ENCODE measurements around the gene INTS11.

DNA sequence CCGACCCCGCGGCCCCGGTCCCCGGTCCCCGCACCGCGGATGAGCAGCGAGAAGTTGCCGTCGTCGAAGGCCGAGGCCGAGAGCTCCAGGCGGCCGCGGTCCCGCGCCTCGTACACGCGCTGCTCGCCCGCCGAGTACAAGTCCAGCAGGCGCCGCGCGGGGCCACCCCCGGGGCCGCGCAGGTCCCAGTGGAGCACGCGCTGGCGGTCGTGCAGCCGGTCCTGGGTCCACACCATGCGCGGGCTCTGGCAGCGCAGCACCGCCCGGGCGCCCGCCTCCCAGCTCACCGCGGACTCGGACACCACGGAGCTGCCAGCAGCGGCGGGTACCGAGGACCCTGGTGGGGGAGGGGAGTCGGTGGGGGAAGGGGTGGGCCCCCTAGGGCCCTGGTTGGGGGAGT lies 31.0 kb upstream of the INTS11 start:
- TF ChIP-seq CTCF (IDR thresholded peaks at IDR 0.05 in 8 of 11, conservative IDR thresholded peaks at IDR 0.05 in 3 of 11) (no peak), POLR2A (IDR thresholded peaks at IDR 0.05) (no peak)
